HepG2 (cell line): Measurements from ENCODE around the gene LGALS1. TPM values are rescaled to one million over a fixed set of nuclear protein-coding genes. Genes with fewer than 3 reads are reported as not detected.
"Not testable (repeated sequence)": the region's sequence is repeated elsewhere in the genome, so short reads cannot be mapped to it uniquely, and the experiment has no call there.

Experiments used
- ATAC-seq: fragments of 200-7000 bp; cut with Tn5 transposase; 3 replicates; pipeline ENCODE4 v1.9.1; 2020; ENCODE audit warnings: mild to moderate bottlenecking, moderate library complexity
- BruUV-seq: library from RNA; stranded (reverse); fragments of 400-500 nt; replicated peaks from 2 replicates; lab custom pipeline; 2021; lab: Mats Ljungman, UMichigan
- CTCF ChIA-PET: fragments of 300-600 bp; formaldehyde crosslinking; extraction: SDS; loops from one replicate; lab custom pipeline; 2021; ENCODE audit warnings: low total read pairs, inconsistent platforms, low intra/inter-chr PET ratio; lab: Yijun Ruan, JAX
- POLR2A ChIA-PET: fragments of 350-600 bp; sonication (Branson Sonifier 250); formaldehyde crosslinking; loops from one replicate; lab custom pipeline; 2020; ENCODE audit warnings: antibody characterized with exemption, inconsistent platforms; lab: Yijun Ruan, JAX
- DNase-seq: peaks from one replicate; pipeline ENCODE4 v3.0.0-alpha.2; 2015; ENCODE audit warnings: low spot score
- FAIRE-seq: peaks from 3 replicates; lab custom pipeline; 2011; peaks lifted over from hg19 to GRCh38; lab: Jason Lieb, UNC
- H2AFZ ChIP-seq: one replicate; pipeline ENCODE4 v1.6.1; 2011; ENCODE audit warnings: low read length, inconsistent platforms
- H3K27ac ChIP-seq: fragments of 300-600 bp; 3 replicates; pipeline ENCODE4 v1.8.0; 2011; ENCODE audit warnings: mixed run types, mild to moderate bottlenecking, mixed read lengths, low read length, inconsistent platforms; ENCODE audit not compliant: insufficient read depth; ENCODE audit errors: extremely low read length
- H3K27me3 ChIP-seq, 2 experiments: fragments of 200-600 bp in 1 of 2; 2 replicates in 1 of 2; 3 replicates in 1 of 2; pipeline versions ENCODE4 v1.6.0 to v1.8.0; 2011; ENCODE audit warnings: low read length in 2 of 2, mild to moderate bottlenecking in 2 of 2, moderate library complexity in 2 of 2, inconsistent platforms in 1 of 2; ENCODE audit not compliant: insufficient read depth in 2 of 2, control insufficient read depth in 1 of 2
- H3K36me3 ChIP-seq, 2 experiments: fragments of 200-600 bp in 1 of 2; replicated peaks in 1 of 2; 2 replicates in 1 of 2; 3 replicates in 1 of 2; pipeline versions ENCODE4 v1.5.1 to v1.8.0; 2011; ENCODE audit warnings: low read length in 2 of 2, inconsistent platforms in 1 of 2; ENCODE audit not compliant: insufficient read depth in 2 of 2, control insufficient read depth in 1 of 2
- H3K4me1 ChIP-seq: 2 replicates; pipeline ENCODE4 v1.5.1; 2012; ENCODE audit warnings: low read length, inconsistent platforms; ENCODE audit not compliant: insufficient read depth
- H3K4me2 ChIP-seq: 2 replicates; pipeline ENCODE4 v1.6.0; 2011; ENCODE audit warnings: low read depth, low read length, inconsistent platforms
- H3K4me3 ChIP-seq, 3 experiments: fragments of 200-600 bp in 1 of 3; sonication (generic), shearing (Covaris generic) in 1 of 3; replicated peaks in 1 of 3; 2 replicates each; pipeline ENCODE4 v1.5.1; 2011 to 2016; ENCODE audit warnings: low read length in 3 of 3, inconsistent platforms in 2 of 3, low read depth in 2 of 3, mild to moderate bottlenecking in 2 of 3, control low read depth in 1 of 3, mixed read lengths in 1 of 3; ENCODE audit not compliant: insufficient read depth in 1 of 3
- H3K79me2 ChIP-seq: one replicate; pipeline ENCODE4 v1.6.1; 2011; ENCODE audit warnings: low read length, inconsistent platforms; ENCODE audit not compliant: insufficient read depth
- H3K9ac ChIP-seq: 2 replicates; pipeline ENCODE4 v1.6.0; 2011; ENCODE audit warnings: mild to moderate bottlenecking, low read depth, low read length, inconsistent platforms; ENCODE audit not compliant: insufficient read depth
- H3K9me3 ChIP-seq: 2 replicates; pipeline ENCODE4 v1.5.1; 2012; ENCODE audit warnings: mild to moderate bottlenecking, low read length
- H4K20me1 ChIP-seq: 2 replicates; pipeline ENCODE4 v1.6.0; 2011; ENCODE audit warnings: inconsistent platforms, mild to moderate bottlenecking, low read length, moderate library complexity; ENCODE audit not compliant: insufficient read depth
- DBP ChIP-seq: sonication (generic); formaldehyde crosslinking; IDR thresholded peaks from 2 replicates; pipeline ENCODE4 v1.4.0; 2020; ENCODE audit warnings: missing genetic modification reagents; ENCODE audit errors: not compliant biosample characterization
- ETS1 ChIP-seq: sonication (generic); formaldehyde crosslinking; IDR thresholded peaks from 2 replicates; pipeline ENCODE4 v1.4.0; 2020; ENCODE audit warnings: missing genetic modification reagents
- IRF9 ChIP-seq: sonication (generic); formaldehyde crosslinking; IDR thresholded peaks from 2 replicates; pipeline ENCODE4 v1.8.0; 2022; ENCODE audit warnings: missing genetic modification reagents, mild to moderate bottlenecking, borderline replicate concordance
- NFKBIZ ChIP-seq: IDR thresholded peaks from 2 replicates; pipeline ENCODE4 v1.6.1; 2018; ENCODE audit warnings: missing genetic modification reagents, missing compliant biosample characterization
- REXO4 ChIP-seq: sonication (generic); formaldehyde crosslinking; IDR thresholded peaks from 2 replicates; pipeline ENCODE4 v1.8.0; 2022; ENCODE audit warnings: missing genetic modification reagents, mild to moderate bottlenecking, borderline replicate concordance
- SETDB1 ChIP-seq: sonication (generic); formaldehyde crosslinking; IDR thresholded peaks from 2 replicates; pipeline ENCODE4 v1.5.1; 2020; ENCODE audit warnings: missing genetic modification reagents, mild to moderate bottlenecking, borderline replicate concordance
- SIX4 ChIP-seq: sonication (generic); formaldehyde crosslinking; IDR thresholded peaks from 2 replicates; pipeline ENCODE4 v1.4.0; 2020; ENCODE audit warnings: missing genetic modification reagents
- ZFAT ChIP-seq: sonication (generic); formaldehyde crosslinking; conservative IDR thresholded peaks from 2 replicates; pipeline ENCODE4 v1.8.1; 2023; ENCODE audit warnings: missing genetic modification reagents, inconsistent platforms
- ZNF431 ChIP-seq: sonication (generic); formaldehyde crosslinking; IDR thresholded peaks from 2 replicates; pipeline ENCODE4 v1.9.0; 2022; ENCODE audit warnings: missing genetic modification reagents, low read depth, mild to moderate bottlenecking, borderline replicate concordance
- ZNF800 ChIP-seq: sonication (generic); formaldehyde crosslinking; IDR thresholded peaks from 2 replicates; pipeline ENCODE4 v1.4.0; 2020; ENCODE audit warnings: missing genetic modification reagents
- WGBS: methylation state at CpG from one replicate; pipeline ENCODE4 v1.1.6; 2017; ENCODE audit warnings: low lambda C conversion rate; 5-methylcytosine and 5-hydroxymethylcytosine counted together
- in situ Hi-C: cut with HindIII; loops from 2 replicates; pipeline ENCODE4 v1.10.0; 2017; ENCODE audit warnings: low pct_unique_long_range_greater_than_20kb; ENCODE audit not compliant: extremely low pct_ligation_motif_present
- intact Hi-C: fragments of 100-400 bp; cut with micrococcal nuclease; formaldehyde crosslinking; loops from one replicate; pipeline ENCODE4 v1.10.0; 2022; ENCODE audit not compliant: unreplicated experiment
- polyA plus RNA-seq, 8 experiments: library from polyadenylated mRNA; depleted of rRNA in 3 of 8; stranded (reverse) in 7 of 8; unstranded in 1 of 8; fragments of >200 nt; fragmentation: Illumina TruSeq in 4 of 8; extraction: Trizol in 4 of 8; gene quantifications; 2 replicates each; pipeline versions ENCODE4 v1.2.1 to v1.2.3, GENCODE V29; 2011 to 2016; ENCODE audit warnings: low read depth in 4 of 8, missing spikeins in 1 of 8, mixed read lengths in 1 of 8; ENCODE audit not compliant: insufficient read depth in 1 of 8
- total RNA-seq, 5 experiments: library from RNA; depleted of rRNA; stranded (reverse); fragments of >200 nt; fragmentation: Illumina TruSeq; extraction: Trizol; gene quantifications; 2 replicates each; pipeline ENCODE4 v1.2.3, GENCODE V29; 2016; ENCODE audit warnings: low read depth in 1 of 5

The LGALS1 gene
- total and polyA plus RNA-seq, 2 of the 13 experiments (the other 11 are each of a cell fraction or from before 2014, with no cell fraction given), result 103 to 858 TPM

- H3K36me3 ChIP-seq, result peaks cover 12 to 17% of the 10 kb centered on the region in 2 experiments; a peak in 4 of 5 replicates
- no peak overlapping the region for H2AFZ ChIP-seq
- no peak for DNase-seq
- H4K20me1 ChIP-seq, result peaks cover 8% of the 10 kb centered on the region
- no peak overlapping the region for H3K4me3 ChIP-seq
- no peak overlapping the region for H3K9ac ChIP-seq
- H3K27ac ChIP-seq, result no peak overlapping the region
- no peak overlapping the region for H3K4me2 ChIP-seq
- no TSS peak for BruUV-seq
- no peak for TF ChIP-seq ETS1 (CRISPR knock-in tag)
- no peak for TF ChIP-seq ZFAT (CRISPR knock-in tag)
- TF ChIP-seq IRF9 (CRISPR knock-in tag), result no peak
- no peak for TF ChIP-seq SIX4 (CRISPR knock-in tag)
- no peak for TF ChIP-seq REXO4 (CRISPR knock-in tag)
- TF ChIP-seq ZNF431 (CRISPR knock-in tag), result no peak
- no peak for TF ChIP-seq DBP (CRISPR knock-in tag)
- TF ChIP-seq SETDB1 (CRISPR knock-in tag), result no peak
- TF ChIP-seq ZNF800 (CRISPR knock-in tag), result no peak
- no peak for TF ChIP-seq NFKBIZ (CRISPR knock-in tag)
- intact Hi-C loops (loop anchor here (10.0 kb wide), 1 partner anchor 150 kb away; the partner anchor contains the start of gene GCAT), in situ Hi-C loops (no loop called here)
- no peaks in the 10 kb centered on the region for H3K9me3 ChIP-seq
- POLR2A ChIA-PET, result interaction anchor here (11.2 kb wide), 1 partner anchor 18 kb away, joined by 242 read pairs; the partner anchor contains the start of gene SH3BP1
- H3K4me1 ChIP-seq, result peaks cover 21% of the 10 kb centered on the region
- CTCF ChIA-PET, result no interaction called here
- peaks cover 17% of the 10 kb centered on the region for H3K79me2 ChIP-seq
- no peak for ATAC-seq
- WGBS, result 94% methylated on average over 9 of the region's 17 CpGs
- no peaks in the 10 kb centered on the region; a peak in 1 of 5 replicates for H3K27me3 ChIP-seq
- no peak for FAIRE-seq
Observed at GRCh38 chr22:37655252-37655563, 20.2 kb upstream of the LGALS1 start.

- POLR2A ChIA-PET, result interaction anchor here (0.6 to 11.2 kb wide), 4 partner anchors 19 to 186 kb away, joined by 4 to 242 read pairs (median 68); partner anchors contain the start of genes LGALS1 and SH3BP1
- CTCF ChIA-PET, DNase-seq, FAIRE-seq, H3K27me3 ChIP-seq, ATAC-seq, H2AFZ ChIP-seq, H3K9ac ChIP-seq, H3K4me2 ChIP-seq, H3K4me3 ChIP-seq, BruUV-seq, H3K27ac ChIP-seq, H3K36me3 ChIP-seq, H3K9me3 ChIP-seq, in situ Hi-C loops: not testable (repeated sequence)
- intact Hi-C loops, result loop anchor here (10.0 kb wide), 1 partner anchor 148 kb away; the partner anchor contains the start of gene GCAT
- 99% methylated on average over 4 of the region's 4 CpGs for WGBS
- peaks cover 35% of the 10 kb centered on the region for H3K4me1 ChIP-seq
- H4K20me1 ChIP-seq, result peaks cover 21% of the 10 kb centered on the region
- peaks cover 31% of the 10 kb centered on the region for H3K79me2 ChIP-seq
Observed at GRCh38 chr22:37656583-37656982, 18.9 kb upstream of the LGALS1 start.
